Astrocyte (in vitro differentiated cells and primary cell): Measurements from ENCODE around the gene CELF4. TPM values are rescaled to one million over a fixed set of nuclear protein-coding genes. Genes with fewer than 3 reads are reported as not detected.

Experiments
- DNase-seq: peaks from one replicate; pipeline ENCODE4 v3.0.0-alpha.2; 2010; ENCODE audit warnings: low read depth
- FAIRE-seq: peaks from 2 replicates; lab custom pipeline; 2011; peaks lifted over from hg19 to GRCh38; lab: Jason Lieb, UNC
- H2AFZ ChIP-seq: 2 replicates; pipeline ENCODE4 v1.6.0; 2012; ENCODE audit warnings: low read depth, low read length, inconsistent platforms
- H3K27ac ChIP-seq: 2 replicates; pipeline ENCODE4 v1.5.1; 2011; ENCODE audit warnings: low read depth, low read length, inconsistent platforms
- H3K27me3 ChIP-seq: 2 replicates; pipeline ENCODE4 v1.6.0; 2011; ENCODE audit warnings: low read length, inconsistent platforms; ENCODE audit not compliant: insufficient read depth
- H3K36me3 ChIP-seq: 2 replicates; pipeline ENCODE4 v1.5.1; 2011; ENCODE audit warnings: low read length, inconsistent platforms; ENCODE audit not compliant: insufficient read depth
- H3K4me1 ChIP-seq: 2 replicates; pipeline ENCODE4 v1.5.1; 2011; ENCODE audit warnings: low read length, inconsistent platforms; ENCODE audit not compliant: insufficient read depth
- H3K4me2 ChIP-seq: 2 replicates; pipeline ENCODE4 v1.6.0; 2012; ENCODE audit warnings: low read length, inconsistent platforms
- H3K4me3 ChIP-seq: 2 replicates; pipeline ENCODE4 v1.5.1; 2011; ENCODE audit warnings: low read depth, mild to moderate bottlenecking, low read length, inconsistent platforms; ENCODE audit not compliant: insufficient read depth
- H3K79me2 ChIP-seq: 2 replicates; pipeline ENCODE4 v1.6.0; 2012; ENCODE audit warnings: mild to moderate bottlenecking, low read length, inconsistent platforms; ENCODE audit not compliant: insufficient read depth
- H3K9ac ChIP-seq: 2 replicates; pipeline ENCODE4 v1.6.0; 2012; ENCODE audit warnings: mild to moderate bottlenecking, low read length, inconsistent platforms
- H3K9me3 ChIP-seq: 2 replicates; pipeline ENCODE4 v1.5.1; 2012; ENCODE audit warnings: low read depth, mild to moderate bottlenecking, low read length, inconsistent platforms; ENCODE audit not compliant: insufficient read depth
- H4K20me1 ChIP-seq: 2 replicates; pipeline ENCODE4 v1.6.0; 2012; ENCODE audit warnings: low read length, inconsistent platforms; ENCODE audit not compliant: insufficient read depth
- H3K27ac Mint-ChIP-seq: one replicate; pipeline ENCODE4 v1.8.0; 2021; ENCODE audit warnings: mild to moderate bottlenecking, mixed read lengths; ENCODE audit not compliant: unreplicated experiment
- H3K27me3 Mint-ChIP-seq: one replicate; pipeline ENCODE4 v1.8.0; 2021; ENCODE audit warnings: low read depth, mixed read lengths; ENCODE audit not compliant: unreplicated experiment
- H3K36me3 Mint-ChIP-seq: one replicate; pipeline ENCODE4 v1.8.0; 2021; ENCODE audit warnings: low read depth, mixed read lengths; ENCODE audit not compliant: unreplicated experiment
- H3K4me1 Mint-ChIP-seq: one replicate; pipeline ENCODE4 v1.8.0; 2021; ENCODE audit warnings: low read depth, mixed read lengths; ENCODE audit not compliant: unreplicated experiment
- H3K4me3 Mint-ChIP-seq: one replicate; pipeline ENCODE4 v1.8.0; 2021; ENCODE audit warnings: mild to moderate bottlenecking, moderate library complexity, mixed read lengths; ENCODE audit not compliant: unreplicated experiment
- H3K9me3 Mint-ChIP-seq: one replicate; pipeline ENCODE4 v1.8.0; 2021; ENCODE audit warnings: mild to moderate bottlenecking, mixed read lengths; ENCODE audit not compliant: unreplicated experiment
- CTCF ChIP-seq: IDR thresholded peaks from 2 replicates; pipeline ENCODE4 v1.5.1; 2011; ENCODE audit warnings: low read depth, mild to moderate bottlenecking, inconsistent platforms, low read length, moderate library complexity; ENCODE audit not compliant: insufficient read depth
- EZH2 ChIP-seq: IDR thresholded peaks from 2 replicates; pipeline ENCODE4 v1.6.1; 2012; ENCODE audit warnings: mild to moderate bottlenecking, low read length, inconsistent platforms; ENCODE audit not compliant: insufficient read depth
- total RNA-seq: library from RNA; stranded (reverse); gene quantifications from 2 replicates; pipeline ENCODE4 v1.2.1, GENCODE V29; 2021

CELF4 gene
- total RNA-seq, 1 donor from 2014 or later: 0.16 TPM

GRCh38 chr18:37570336-37570930 lies 4.8 kb upstream of the CELF4 start:
- H3K27me3 ChIP-seq: peaks cover 26% of the 10 kb centered on the region
- no peaks in the 10 kb centered on the region for H3K79me2 ChIP-seq
- no peak for FAIRE-seq

GRCh38 chr18:37568671-37569070 lies 3.1 kb upstream of the CELF4 start:
- no peaks in the 10 kb centered on the region for H3K36me3 ChIP-seq
- no peak for DNase-seq
- H2AFZ ChIP-seq: no peak overlapping the region
- peaks cover 2% of the 10 kb centered on the region for H3K4me1 Mint-ChIP-seq
- H3K27me3 ChIP-seq: peaks cover 33% of the 10 kb centered on the region
- no peak overlapping the region for H3K4me2 ChIP-seq
- H3K9me3 Mint-ChIP-seq: peaks cover 3% of the 10 kb centered on the region
- H3K9ac ChIP-seq: no peak overlapping the region
- H3K27ac ChIP-seq: no peak overlapping the region
- peaks cover 4% of the 10 kb centered on the region for H3K4me1 ChIP-seq
- H3K4me3 Mint-ChIP-seq: no peak overlapping the region
- H3K9me3 ChIP-seq: no peaks in the 10 kb centered on the region
- no peaks in the 10 kb centered on the region for H3K79me2 ChIP-seq
- no peak overlapping the region for H3K27ac Mint-ChIP-seq
- no peaks in the 10 kb centered on the region for H3K36me3 Mint-ChIP-seq
- TF ChIP-seq CTCF (no peak), EZH2 (no peak)
- FAIRE-seq: no peak
- H3K4me3 ChIP-seq: no peak overlapping the region
- no peaks in the 10 kb centered on the region for H4K20me1 ChIP-seq
- peaks cover 72% of the 10 kb centered on the region for H3K27me3 Mint-ChIP-seq

More at GRCh38 chr18:37570336-37570930, 4.8 kb upstream of the CELF4 start:
- peaks cover 60% of the 10 kb centered on the region for H3K27me3 Mint-ChIP-seq
- H3K4me3 Mint-ChIP-seq: no peak overlapping the region
- Histone ChIP-seq H3K27ac (no peak overlapping the region), H3K4me1 (peaks cover under 1% of the 10 kb centered on the region), H4K20me1 (no peaks in the 10 kb centered on the region), H2AFZ (no peak overlapping the region), H3K4me3 (no peak overlapping the region), H3K9ac (no peak overlapping the region), H3K9me3 (no peaks in the 10 kb centered on the region), H3K4me2 (no peak overlapping the region), H3K36me3 (no peaks in the 10 kb centered on the region)
- H3K4me1 Mint-ChIP-seq: no peaks in the 10 kb centered on the region
- H3K36me3 Mint-ChIP-seq: no peaks in the 10 kb centered on the region
- no peak overlapping the region for H3K27ac Mint-ChIP-seq
- DNase-seq: no peak
- H3K9me3 Mint-ChIP-seq: peaks cover 3% of the 10 kb centered on the region
- TF ChIP-seq CTCF (no peak), EZH2 (no peak)

GRCh38 chr18:37567994-37568359 lies 2.4 kb upstream of the CELF4 start:
- peak overlapping the region; percentile 46 for H3K4me3 Mint-ChIP-seq
- no peak for DNase-seq
- peaks cover 2% of the 10 kb centered on the region for H3K4me1 Mint-ChIP-seq
- H3K9me3 Mint-ChIP-seq: peaks cover 3% of the 10 kb centered on the region
- H3K36me3 Mint-ChIP-seq: no peaks in the 10 kb centered on the region
- no peaks in the 10 kb centered on the region for H3K9me3 ChIP-seq
- H3K36me3 ChIP-seq: no peaks in the 10 kb centered on the region
- FAIRE-seq: no peak
- H3K27ac Mint-ChIP-seq: no peak overlapping the region
- peaks cover 4% of the 10 kb centered on the region for H3K4me1 ChIP-seq
- H3K4me2 ChIP-seq: no peak overlapping the region
- peaks cover 33% of the 10 kb centered on the region for H3K27me3 ChIP-seq
- no peak overlapping the region for H3K4me3 ChIP-seq
- peaks cover 72% of the 10 kb centered on the region for H3K27me3 Mint-ChIP-seq
- TF ChIP-seq EZH2 (no peak), CTCF (no peak)
- no peak overlapping the region for H3K9ac ChIP-seq
- no peaks in the 10 kb centered on the region for H3K79me2 ChIP-seq
- H3K27ac ChIP-seq: no peak overlapping the region
- no peak overlapping the region for H2AFZ ChIP-seq
- no peaks in the 10 kb centered on the region for H4K20me1 ChIP-seq
